Activated CD4-positive, alpha-beta T cell treated with anti-CD3 and anti-CD28 coated beads for 1 hour (primary cell): Measurements from ENCODE around the gene BFSP2.

ENCODE experiments used
- DNase-seq: peaks from one replicate; pipeline ENCODE4 v3.0.0-alpha.2; 2020

Gene BFSP2, protein sequence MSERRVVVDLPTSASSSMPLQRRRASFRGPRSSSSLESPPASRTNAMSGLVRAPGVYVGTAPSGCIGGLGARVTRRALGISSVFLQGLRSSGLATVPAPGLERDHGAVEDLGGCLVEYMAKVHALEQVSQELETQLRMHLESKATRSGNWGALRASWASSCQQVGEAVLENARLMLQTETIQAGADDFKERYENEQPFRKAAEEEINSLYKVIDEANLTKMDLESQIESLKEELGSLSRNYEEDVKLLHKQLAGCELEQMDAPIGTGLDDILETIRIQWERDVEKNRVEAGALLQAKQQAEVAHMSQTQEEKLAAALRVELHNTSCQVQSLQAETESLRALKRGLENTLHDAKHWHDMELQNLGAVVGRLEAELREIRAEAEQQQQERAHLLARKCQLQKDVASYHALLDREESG

DNA sequence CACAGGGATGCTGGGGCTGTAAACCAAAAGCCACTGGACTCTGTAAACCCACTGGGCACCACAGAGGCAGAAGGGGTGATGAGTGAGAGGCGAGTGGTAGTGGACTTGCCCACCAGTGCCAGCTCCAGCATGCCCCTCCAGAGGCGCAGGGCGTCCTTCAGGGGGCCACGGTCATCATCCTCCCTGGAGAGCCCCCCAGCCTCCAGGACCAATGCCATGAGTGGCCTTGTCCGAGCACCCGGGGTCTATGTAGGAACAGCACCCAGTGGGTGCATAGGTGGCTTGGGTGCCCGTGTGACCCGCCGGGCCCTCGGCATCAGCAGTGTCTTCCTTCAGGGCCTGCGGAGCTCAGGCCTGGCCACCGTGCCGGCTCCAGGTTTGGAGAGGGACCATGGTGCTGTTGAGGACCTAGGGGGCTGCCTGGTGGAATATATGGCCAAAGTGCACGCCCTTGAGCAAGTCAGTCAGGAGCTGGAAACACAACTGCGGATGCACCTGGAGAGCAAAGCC, at the start of gene BFSP2:
TSS of gene BFSP2 (plus strand) at position 51 of the 510 bp plus-strand sequence. CDS start at position 79, 28 bp downstream.
- DNase-seq = no peak

DNA sequence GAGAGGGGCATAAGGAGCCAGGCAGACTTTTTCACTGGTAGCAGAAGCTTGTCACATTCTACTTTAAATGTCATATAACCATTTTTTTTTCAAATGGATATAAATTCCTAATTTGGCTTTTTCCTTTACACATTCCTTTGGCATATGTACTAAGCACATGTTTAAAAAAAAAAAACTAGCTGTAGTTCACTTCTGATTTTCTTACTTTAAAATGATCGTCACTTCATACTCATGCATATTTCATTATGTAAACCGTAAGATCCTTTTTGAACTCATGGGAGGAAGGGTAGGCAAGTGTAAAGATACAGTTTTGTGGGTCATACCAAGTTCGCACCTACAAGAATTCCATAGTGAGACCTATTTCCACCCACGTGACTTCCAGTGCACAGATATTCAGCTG, 45.1 kb upstream of the BFSP2 start:
- no peak for DNase-seq

DNA sequence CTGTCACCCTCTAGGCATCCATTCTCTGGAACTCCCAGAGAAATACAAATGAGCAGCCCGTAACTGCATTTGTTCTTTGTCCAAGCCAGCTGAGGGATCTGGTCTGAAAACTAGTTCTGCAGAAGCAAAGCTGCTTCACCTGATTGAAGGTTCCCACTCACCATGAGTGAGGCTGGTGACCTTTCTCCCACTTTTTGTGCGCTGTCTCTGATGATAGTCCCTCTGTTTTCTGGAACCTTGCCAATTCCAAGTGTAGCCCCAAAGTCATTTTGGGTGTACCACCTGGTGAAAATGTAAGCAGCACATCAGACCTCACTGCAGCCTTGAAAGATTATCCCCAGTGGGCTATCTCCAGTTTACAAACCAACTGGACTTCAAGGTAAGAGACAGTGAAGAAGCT, 39.4 kb upstream of the BFSP2 start:
- no peak for DNase-seq

DNA sequence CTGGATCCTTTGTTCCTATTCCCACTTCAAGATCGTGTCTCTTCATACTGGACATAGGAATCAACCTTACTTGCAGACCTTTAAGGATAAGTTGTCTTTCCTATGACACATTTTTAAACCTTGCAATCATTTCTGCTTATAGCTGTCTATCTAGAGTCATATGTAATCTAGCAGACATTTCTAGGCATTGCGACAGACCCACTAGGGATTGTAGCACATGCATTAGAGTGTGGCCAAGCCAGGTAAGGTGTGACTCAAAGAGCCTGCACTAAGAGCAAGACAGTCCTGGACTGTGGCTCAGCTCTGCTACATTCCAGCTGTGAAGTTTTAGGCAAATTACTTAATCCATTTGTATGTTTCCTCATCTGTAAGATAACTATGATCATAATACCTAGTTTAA, 38.8 kb upstream of the BFSP2 start:
- DNase-seq = no peak

DNA sequence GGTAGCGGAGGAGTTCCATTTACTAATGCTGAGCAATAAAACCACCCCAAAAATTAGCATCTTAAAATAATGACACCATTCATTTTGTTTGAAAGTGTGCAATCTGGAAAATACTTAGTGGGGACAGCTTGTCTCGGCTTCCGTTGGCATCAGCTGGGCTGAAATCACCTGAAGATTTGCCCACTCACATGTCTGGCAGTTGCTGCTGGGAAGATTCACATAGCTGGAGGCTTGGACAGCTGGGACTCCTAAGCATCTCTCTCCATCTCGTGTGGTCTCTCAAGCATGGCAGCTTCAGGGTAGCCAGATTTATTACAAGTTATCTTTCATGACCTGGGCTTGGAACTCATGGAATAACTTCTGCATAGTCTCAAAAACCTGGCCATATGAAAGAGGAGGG, 38.4 kb upstream of the BFSP2 start:
- DNase-seq = no peak

DNA sequence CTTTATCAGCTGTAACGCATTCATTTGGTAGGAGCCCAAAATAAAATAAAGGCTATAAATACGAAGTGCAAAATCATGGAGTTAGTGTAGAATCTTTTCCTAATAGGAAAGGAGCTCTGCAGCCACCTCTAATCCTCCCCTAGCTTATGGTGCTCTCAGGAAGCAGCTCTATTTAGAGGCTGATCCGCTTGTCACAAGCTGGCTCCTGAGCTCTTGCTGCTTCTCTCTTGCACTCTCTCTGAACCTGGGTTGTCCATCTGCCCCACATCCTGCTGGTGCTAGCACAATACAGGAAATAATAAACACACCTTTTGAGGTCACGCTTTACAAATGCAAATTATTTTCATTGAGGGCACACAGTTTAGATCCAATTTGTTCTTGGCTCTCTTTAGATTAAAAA, 37.3 kb upstream of the BFSP2 start:
- DNase-seq = no peak

DNA sequence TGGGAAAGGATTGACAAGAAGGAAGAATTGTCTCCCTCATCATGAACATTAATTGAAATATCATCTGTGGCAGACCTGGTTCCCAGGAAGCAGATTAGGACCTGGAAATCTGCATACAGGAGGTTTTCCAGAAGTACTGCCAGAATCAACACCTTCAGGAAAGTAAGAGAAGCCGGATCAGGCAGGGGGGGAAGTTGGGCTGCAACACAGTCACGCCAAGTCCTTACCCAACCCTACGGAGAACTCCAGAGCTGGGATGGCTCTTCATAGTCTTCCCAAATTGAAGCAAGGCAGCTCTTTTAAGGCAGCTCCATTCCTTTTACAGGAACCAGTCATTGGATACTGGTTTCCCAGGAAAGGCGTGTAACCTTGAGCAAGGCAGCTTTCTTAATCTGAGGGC, 35.2 kb upstream of the BFSP2 start:
- no peak for DNase-seq

DNA sequence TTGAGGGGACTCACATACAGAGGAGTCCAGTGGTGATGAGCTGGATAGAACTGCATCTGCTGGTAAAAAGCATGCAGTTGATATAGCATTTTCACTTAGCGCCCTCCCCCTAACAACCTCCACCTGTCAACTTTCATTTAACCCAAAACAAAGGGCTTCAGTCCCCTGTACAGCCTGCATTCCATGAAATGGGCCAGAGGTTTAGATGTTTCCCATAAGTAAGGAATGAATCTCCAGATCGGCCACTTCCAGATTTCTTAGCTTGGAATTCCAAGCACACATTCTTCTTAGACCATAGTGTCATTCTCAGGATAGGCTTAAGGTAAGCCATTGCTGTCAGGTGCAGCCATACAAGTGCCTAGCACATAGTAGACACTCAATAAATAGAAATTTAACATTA, 32.9 kb upstream of the BFSP2 start:
- no peak for DNase-seq

DNA sequence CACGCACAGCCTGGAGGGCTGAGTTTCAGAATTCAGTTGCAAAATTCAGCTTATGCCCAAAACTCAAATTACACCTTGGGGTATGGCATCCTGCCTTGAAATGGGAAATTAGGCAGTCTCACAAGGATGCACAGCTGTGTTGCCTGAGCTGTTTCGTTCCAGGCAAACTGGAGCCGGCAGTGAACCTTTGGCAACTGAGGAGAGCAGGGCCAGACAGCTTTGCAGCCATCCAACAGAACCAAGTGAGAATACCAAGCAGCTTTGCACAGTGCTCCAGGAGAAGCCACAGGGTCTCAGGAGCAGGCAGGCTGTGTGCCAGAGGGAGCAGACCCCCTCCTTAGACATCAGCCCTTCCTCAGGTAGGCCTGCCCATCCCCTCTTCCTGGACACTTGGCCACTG, 32.5 kb upstream of the BFSP2 start:
- no peak for DNase-seq

DNA sequence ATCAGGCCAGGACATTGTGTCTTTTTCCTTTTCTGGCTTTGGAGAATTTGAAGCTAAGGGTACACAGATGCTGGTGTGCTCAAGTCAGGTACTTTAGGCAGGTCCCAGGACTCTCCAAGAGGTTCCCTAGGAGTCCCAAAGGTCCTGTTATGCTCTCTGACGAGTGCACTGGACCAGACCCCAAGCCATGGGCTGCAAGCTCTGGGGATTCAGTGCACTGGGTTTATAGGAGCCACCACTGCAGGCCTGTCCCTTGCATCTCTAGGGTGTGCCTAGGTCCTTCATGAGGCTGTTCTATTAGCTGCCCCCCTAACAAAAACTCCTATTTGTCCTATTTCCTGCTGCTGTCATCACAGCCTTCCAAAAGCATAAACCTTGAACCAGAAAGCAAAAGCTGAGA, 31.9 kb upstream of the BFSP2 start:
- no peak for DNase-seq

DNA sequence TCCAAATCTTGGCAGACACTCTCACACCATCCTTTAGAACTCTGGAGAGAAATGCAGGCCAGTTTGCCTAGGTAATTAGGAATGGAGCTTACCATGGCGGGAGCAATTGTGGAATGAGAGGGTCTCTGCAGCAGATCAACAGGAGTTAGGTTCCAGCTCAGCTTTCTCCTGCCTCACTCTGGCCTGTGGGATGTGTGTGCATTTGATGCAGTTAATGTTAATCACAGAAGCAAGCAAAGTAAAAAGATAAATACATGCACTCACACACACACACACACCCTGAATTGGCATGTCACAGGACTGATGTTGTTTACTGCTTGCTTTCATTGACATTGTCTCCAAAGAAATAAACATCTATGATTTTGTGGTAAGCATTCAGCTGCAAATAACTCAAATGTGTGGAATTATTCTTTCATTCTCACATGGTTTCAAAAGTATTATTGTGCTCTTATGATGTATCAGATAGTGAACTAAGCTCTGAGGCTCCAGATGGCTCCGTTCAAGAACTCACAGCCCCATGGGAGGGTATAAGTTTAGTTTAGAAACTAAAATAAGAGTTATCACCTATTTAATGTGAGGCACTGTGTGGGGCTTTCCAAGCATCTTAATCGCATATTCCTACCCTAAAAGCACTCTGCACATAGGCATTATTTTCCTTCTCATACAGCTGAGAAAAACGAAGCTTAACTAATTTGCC, 31.3 kb upstream of the BFSP2 start:
- DNase-seq = no peak

DNA sequence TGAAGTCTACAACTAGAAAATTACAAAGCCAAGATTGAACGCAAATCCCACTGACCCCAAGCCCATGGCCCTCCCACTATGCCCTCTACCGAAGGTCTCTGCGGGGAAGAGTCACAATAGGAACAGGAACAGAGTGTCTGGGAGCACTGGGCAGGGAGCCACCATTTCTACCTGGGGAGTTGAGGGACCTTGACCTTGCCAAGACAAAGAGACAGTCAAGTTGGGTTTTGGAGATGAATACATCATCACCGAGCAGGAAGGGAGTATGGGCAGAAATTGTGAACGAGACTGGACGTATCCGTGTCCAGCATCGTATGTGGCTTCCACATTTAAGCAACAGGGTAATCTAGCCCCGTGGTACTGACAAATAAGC, 30.8 kb upstream of the BFSP2 start:
- DNase-seq = no peak

DNA sequence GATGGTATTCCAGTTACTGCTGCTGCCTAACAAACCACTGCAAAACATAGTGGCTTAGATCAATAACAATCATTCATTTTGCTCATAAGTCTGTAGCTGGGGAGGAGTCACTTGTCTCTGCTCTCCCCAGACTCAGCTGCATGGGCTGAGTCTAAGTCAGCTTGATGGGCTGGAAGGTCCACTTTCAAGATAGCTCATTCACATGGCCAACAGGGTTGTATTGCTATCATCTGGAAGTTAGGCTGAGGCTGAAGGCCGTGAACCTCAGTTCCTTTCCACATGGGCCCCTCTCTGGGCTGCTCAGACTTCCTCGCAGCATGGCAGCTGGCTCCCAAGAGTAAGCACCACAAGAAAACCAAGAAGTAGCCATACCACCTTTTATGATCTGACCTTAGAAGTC, 28.7 kb upstream of the BFSP2 start:
- DNase-seq = no peak

DNA sequence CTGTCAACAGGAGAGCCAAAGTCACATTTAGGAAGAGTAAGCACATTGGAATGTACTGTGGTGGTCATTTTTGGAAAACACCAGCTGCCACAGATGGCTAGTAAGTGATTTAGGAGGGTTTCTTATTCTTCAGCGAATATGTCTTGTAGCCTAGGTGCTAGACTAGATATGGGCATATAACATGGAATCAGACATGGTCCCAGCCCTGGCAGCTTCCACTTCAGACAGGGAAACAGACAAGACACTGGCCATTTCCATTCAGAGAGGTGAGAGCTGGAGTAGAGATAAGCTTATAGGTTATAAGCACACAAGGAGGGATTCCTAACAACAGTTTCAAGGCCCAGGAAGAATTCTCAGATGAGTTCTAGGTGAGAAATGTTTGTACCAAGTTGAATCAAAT, 28.2 kb upstream of the BFSP2 start:
- no peak for DNase-seq

DNA sequence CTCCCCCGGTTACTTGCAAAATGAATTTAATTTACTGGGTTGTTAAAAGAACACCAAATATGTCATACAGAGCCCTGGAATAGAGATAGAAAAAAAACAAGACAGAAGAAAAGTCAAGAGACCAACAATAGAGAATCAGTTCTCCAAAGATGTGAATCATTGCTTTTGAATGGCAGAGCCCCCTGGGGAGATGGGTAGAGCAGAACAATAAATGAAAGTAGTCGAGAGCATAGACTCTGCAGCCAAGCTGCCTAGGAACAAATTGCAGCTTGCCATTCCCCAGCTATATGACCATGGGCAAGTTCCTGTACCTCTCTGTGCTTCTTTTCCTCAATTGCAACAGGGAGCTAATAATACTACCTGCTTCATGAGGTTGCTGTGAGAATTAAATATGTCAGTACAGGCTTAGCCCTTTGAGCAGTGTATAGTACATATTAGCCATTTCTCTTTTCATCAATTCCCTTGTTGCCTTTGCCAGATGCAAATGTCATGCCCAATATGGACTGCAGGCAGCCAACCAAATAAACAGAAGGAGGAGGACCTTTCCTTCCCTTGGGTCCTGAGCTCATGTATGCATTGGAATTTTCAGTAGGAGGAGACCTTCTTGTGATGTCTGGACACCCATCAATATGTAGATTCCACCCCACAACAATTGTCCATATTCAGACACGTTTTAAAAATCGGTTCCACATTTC, 25.0 kb upstream of the BFSP2 start:
- DNase-seq = no peak

DNA sequence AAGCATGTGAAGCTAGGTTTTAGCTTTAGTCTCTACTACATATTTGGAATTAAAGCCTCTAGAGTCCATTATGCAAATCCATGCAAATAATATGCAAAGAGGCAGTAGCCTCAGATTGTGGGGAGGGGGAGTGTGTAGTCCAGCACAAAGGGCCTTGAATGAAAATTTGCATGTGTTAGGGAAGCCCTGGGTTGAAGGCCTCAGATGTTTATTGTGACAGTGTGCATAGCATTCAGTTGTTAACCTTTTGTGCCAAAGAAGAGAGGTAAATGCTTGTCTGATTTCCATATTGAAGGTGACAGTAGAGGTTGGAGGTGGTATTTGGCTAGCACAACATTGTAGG, 24.5 kb upstream of the BFSP2 start:
- DNase-seq = no peak

DNA sequence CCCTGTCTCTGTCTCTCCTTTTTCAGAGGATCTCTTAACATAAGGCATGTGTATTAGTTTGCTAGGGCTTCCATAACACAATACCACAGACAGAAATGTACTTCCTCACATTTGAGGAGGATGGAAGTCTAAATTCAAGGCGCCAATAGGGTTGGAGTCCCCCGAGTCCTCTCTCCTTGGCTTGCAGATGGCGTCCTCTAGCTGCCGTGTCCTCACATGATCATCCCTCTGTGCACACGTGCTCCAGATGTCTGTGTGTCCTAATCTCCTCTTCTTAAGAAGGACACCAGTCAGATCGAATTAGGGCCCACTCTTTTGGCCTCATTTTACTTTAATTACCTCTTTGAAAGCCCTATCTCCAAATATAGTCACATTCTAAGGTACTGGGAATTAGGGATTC, 23.0 kb upstream of the BFSP2 start:
- DNase-seq = no peak

DNA sequence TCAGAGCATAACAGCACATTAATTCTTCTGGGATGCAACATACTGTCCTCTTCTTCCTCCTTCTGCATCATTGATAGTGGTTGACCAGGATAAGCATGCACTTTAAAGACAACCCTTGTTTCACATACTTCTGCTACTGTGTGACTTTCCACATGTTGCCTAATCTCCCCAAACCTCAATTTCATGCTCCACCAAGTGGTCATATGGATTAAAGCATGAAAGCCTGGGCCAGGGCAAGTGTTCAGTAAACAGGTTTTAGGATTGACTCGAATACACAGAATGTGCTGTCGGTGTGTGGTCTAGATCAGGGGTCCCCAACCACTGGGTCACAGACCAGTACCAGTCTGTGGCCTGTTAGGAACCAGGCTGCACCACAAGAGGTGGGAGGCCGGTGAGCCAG, 22.5 kb upstream of the BFSP2 start:
- no peak for DNase-seq

DNA sequence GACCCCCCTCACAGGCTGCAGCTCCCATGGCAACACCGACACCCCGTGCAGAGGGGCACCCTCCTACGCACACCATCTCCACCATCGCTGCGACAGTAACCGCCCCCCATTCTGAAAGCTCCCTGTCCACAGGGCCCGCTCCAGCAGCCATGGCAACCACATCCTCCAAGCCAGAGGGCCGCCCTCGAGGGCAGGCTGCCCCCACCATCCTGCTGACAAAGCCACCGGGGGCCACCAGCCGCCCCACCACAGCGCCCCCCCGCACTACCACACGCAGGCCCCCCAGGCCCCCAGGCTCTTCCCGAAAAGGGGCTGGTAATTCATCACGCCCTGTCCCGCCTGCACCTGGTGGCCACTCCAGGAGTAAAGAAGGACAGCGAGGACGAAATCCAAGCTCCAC, 19.9 kb upstream of the BFSP2 start:
- DNase-seq = no peak

DNA sequence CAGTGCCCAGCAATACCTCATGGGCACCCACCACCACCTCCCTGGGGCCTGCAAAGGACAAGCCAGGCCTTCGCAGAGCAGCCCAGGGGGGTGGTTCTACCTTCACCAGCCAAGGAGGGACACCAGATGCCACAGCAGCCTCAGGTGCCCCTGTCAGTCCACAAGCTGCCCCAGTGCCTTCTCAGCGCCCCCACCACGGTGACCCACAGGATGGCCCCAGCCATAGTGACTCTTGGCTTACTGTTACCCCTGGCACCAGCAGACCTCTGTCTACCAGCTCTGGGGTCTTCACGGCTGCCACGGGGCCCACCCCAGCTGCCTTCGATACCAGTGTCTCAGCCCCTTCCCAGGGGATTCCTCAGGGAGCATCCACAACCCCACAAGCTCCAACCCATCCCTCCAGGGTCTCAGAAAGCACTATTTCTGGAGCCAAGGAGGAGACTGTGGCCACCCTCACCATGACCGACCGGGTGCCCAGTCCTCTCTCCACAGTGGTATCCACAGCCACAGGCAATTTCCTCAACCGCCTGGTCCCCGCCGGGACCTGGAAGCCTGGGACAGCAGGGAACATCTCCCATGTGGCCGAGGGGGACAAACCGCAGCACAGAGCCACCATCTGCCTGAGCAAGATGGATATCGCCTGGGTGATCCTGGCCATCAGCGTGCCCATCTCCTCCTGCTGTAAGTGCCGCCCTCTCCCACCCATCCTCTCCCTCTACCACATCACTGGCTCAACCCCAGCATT, 19.2 kb upstream of the BFSP2 start:
- DNase-seq = no peak

DNA sequence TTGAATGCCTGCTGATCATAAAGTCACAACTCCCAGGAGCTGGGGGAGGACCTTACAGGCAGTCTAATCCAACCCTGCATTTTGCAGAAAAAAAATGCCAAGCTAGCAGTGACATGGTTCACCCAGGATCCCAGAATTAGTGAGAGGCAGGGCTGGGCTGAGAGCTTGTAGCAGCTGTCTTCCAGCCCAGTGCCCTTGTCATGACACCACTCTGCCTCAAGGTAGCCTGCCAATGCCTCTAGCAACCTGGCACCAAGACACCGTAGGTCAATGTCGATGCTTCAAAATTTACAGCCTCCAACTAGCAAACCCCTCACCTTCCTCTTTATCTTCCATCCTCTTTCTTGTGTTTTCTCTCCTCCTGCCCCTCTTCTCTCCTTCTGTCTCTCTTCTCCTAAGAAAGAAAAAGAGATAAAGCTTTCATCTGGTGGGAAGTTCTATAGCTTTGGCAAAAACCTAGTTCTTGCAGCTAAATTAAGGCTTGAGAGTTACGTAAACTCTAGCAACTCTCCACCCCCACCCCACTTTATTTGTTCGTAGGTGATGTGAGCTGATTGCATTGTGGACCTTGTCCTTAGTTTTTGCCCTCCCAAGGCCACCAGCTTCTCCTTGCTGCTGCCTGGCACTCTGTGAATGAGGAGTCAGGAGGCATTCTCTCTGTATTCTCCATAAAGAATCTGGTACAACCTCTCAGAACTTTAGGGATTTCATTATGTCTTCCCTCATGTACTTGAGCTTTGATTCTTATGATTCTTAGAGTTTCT, 18.3 kb upstream of the BFSP2 start:
- DNase-seq = no peak

DNA sequence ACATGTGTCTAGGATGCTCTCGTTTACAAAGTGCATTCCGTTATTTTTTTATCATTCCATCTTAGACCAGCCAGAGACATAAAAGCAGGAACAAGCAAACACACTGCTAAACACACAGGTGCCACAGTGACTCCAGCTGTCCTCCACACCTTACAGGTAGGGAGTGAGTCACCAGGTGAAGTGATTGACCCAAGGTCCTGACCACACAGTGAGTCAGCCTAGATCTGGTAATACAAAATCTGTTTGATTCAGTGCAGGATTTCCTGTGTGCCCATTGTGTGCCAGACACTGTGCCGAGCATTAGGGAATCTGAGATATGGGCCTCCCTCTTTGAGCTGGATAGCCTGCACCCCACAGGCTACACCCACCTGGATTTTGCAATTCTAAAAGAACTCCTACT, 16.7 kb upstream of the BFSP2 start:
- no peak for DNase-seq

DNA sequence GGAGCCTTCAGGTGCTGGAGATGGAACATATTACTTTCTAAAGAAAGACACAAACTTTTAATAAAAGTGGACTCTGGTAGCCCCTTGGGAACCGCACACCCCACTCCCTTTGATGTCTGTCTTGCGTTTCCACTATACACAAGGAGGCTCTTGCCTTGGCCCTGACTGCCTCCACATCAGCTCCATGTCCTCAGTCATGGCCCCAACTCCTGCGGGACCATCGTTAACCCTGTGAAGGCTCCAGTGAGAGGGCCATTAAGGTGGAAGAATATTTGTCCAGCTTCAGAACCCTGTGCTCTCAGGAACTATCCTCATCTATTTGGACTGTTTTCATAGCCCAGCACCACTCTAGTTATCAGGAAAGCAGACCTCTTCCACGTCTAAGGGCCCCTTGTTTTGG, 16.1 kb upstream of the BFSP2 start:
- no peak for DNase-seq
